HepG2 (cell line): ENCODE data around the gene PHB1. TPM values are rescaled to one million over a fixed set of nuclear protein-coding genes. Genes with fewer than 3 reads are reported as not detected.

ENCODE experiments used
- CC2D1A ChIP-seq: sonication (generic); formaldehyde crosslinking; IDR thresholded peaks from 2 replicates; pipeline ENCODE4 v1.8.1; 2023; ENCODE audit warnings: mild to moderate bottlenecking, missing genetic modification reagents
- DDIT3 ChIP-seq: sonication (generic); formaldehyde crosslinking; IDR thresholded peaks from 2 replicates; pipeline ENCODE4 v1.4.0; 2020; ENCODE audit warnings: mild to moderate bottlenecking, missing genetic modification reagents
- FIP1L1 ChIP-seq: fragments of 200-400 bp; formaldehyde crosslinking; IDR thresholded peaks from 2 replicates; pipeline ENCODE4 v1.6.1; 2018; ENCODE audit warnings: low read depth, mild to moderate bottlenecking, low read length, moderate library complexity, borderline replicate concordance; ENCODE audit not compliant: insufficient read depth
- HNF4A ChIP-seq: sonication (generic); formaldehyde crosslinking; IDR thresholded peaks from 2 replicates; pipeline ENCODE4 v1.4.0; 2020; ENCODE audit warnings: missing genetic modification reagents
- IKZF5 ChIP-seq: IDR thresholded peaks from 2 replicates; pipeline ENCODE4 v1.6.1; 2018; ENCODE audit warnings: missing genetic modification reagents, mild to moderate bottlenecking, missing compliant biosample characterization
- MLLT10 ChIP-seq: sonication (generic); formaldehyde crosslinking; IDR thresholded peaks from 2 replicates; pipeline ENCODE4 v1.4.0; 2020; ENCODE audit warnings: missing genetic modification reagents
- NKX3-1 ChIP-seq: sonication (generic); formaldehyde crosslinking; IDR thresholded peaks from 2 replicates; pipeline ENCODE4 v1.5.0; 2020; ENCODE audit warnings: missing genetic modification reagents
- PCBP2 ChIP-seq: fragments of 200-400 bp; formaldehyde crosslinking; optimal IDR thresholded peaks from 2 replicates; pipeline ENCODE3; 2018; ENCODE audit warnings: low read length, low read depth; ENCODE audit not compliant: poor library complexity, severe bottlenecking
- ZBTB33 ChIP-seq: sonication (generic); formaldehyde crosslinking; IDR thresholded peaks from 2 replicates; pipeline ENCODE4 v1.4.0; 2020; ENCODE audit warnings: missing genetic modification reagents
- ZFX ChIP-seq: sonication (generic); formaldehyde crosslinking; IDR thresholded peaks from 2 replicates; pipeline ENCODE4 v1.4.0; 2020; ENCODE audit warnings: mild to moderate bottlenecking, low read depth, missing genetic modification reagents, moderate library complexity
- ZHX2 ChIP-seq, 2 experiments: sonication (generic) in 1 of 2; formaldehyde crosslinking in 1 of 2; IDR thresholded peaks; 2 replicates each; pipeline versions ENCODE4 v1.6.1 to v1.9.0; 2014 to 2022; ENCODE audit warnings: antibody characterized with exemption in 1 of 2, borderline replicate concordance in 1 of 2, inconsistent platforms in 1 of 2, low read depth in 1 of 2, missing genetic modification reagents in 1 of 2
- ZNF333 ChIP-seq: sonication (generic); formaldehyde crosslinking; IDR thresholded peaks from 2 replicates; pipeline ENCODE4 v1.4.0; 2020; ENCODE audit warnings: mild to moderate bottlenecking, missing genetic modification reagents, borderline replicate concordance
- ZNF710 ChIP-seq: sonication (generic); formaldehyde crosslinking; IDR thresholded peaks from 2 replicates; pipeline ENCODE4 v1.5.0; 2020; ENCODE audit warnings: mild to moderate bottlenecking, missing genetic modification reagents, borderline replicate concordance
- ZNF773 ChIP-seq: sonication (generic); formaldehyde crosslinking; IDR thresholded peaks from 2 replicates; pipeline ENCODE4 v1.4.0; 2020; ENCODE audit warnings: missing genetic modification reagents, borderline replicate concordance
- ZNF841 ChIP-seq: sonication (generic); formaldehyde crosslinking; IDR thresholded peaks from 2 replicates; pipeline ENCODE4 v1.8.1; 2023; ENCODE audit warnings: missing genetic modification reagents, borderline replicate concordance
- polyA plus RNA-seq, 8 experiments: library from polyadenylated mRNA; depleted of rRNA in 3 of 8; stranded (reverse) in 7 of 8; unstranded in 1 of 8; fragments of >200 nt; fragmentation: Illumina TruSeq in 4 of 8; extraction: Trizol in 4 of 8; gene quantifications; 2 replicates each; pipeline versions ENCODE4 v1.2.1 to v1.2.3, GENCODE V29; 2011 to 2016; ENCODE audit warnings: low read depth in 4 of 8, missing spikeins in 1 of 8, mixed read lengths in 1 of 8; ENCODE audit not compliant: insufficient read depth in 1 of 8
- total RNA-seq, 5 experiments: library from RNA; depleted of rRNA; stranded (reverse); fragments of >200 nt; fragmentation: Illumina TruSeq; extraction: Trizol; gene quantifications; 2 replicates each; pipeline ENCODE4 v1.2.3, GENCODE V29; 2016; ENCODE audit warnings: low read depth in 1 of 5

The PHB1 gene
- total and polyA plus RNA-seq, 2 of the 13 experiments (the other 11 are each of a cell fraction or from before 2014, with no cell fraction given): 515 to 688 TPM

GRCh38 chr17:49361902-49362722 is 52.6 kb downstream of the PHB1 start, which contains the start of gene ZNF652 (continued):
- peak; percentile 73 for TF ChIP-seq IKZF5 (CRISPR knock-in tag)
- 0 out of 2 replicates have a peak, but pooled peaks have one; percentile 69 for TF ChIP-seq FIP1L1
- TF ChIP-seq CC2D1A (CRISPR knock-in tag): no peak
- TF ChIP-seq ZBTB33 (CRISPR knock-in tag): no peak
- TF ChIP-seq ZNF333 (CRISPR knock-in tag): no peak
- no peak for TF ChIP-seq ZNF773
- TF ChIP-seq ZHX2 (IDR thresholded peaks at IDR 0.05; ENCODE audit: low read depth): no peak
- no peak for TF ChIP-seq ZHX2 (CRISPR knock-in tag; IDR thresholded peaks at IDR 0.05; ENCODE audit: borderline replicate concordance)
- TF ChIP-seq PCBP2: no peak
- TF ChIP-seq MLLT10 (CRISPR knock-in tag): no peak
- peak; percentile 80; the same call in 1 of the 2 replicates for TF ChIP-seq ZNF710 (CRISPR knock-in tag)
- TF ChIP-seq HNF4A: no peak
- peak; percentile 69; the same call in 1 of the 2 replicates for TF ChIP-seq ZNF841 (CRISPR knock-in tag)
- no peak for TF ChIP-seq NKX3-1 (CRISPR knock-in tag)
- TF ChIP-seq DDIT3 (CRISPR knock-in tag): no peak
- TF ChIP-seq ZFX (CRISPR knock-in tag): peak; percentile 81
